GM23248 (cell line): ENCODE results near the gene SHH.
"Not testable (repeated sequence)": the region's sequence is repeated elsewhere in the genome, so short reads cannot be mapped to it uniquely, and the experiment has no call there.

Source experiments
- EZH2 ChIP-seq: fragments of 200-600 bp; sonication (generic); IDR thresholded peaks from 2 replicates; pipeline ENCODE4 v1.6.1; 2018; ENCODE audit warnings: antibody characterized with exemption, mild to moderate bottlenecking; ENCODE audit not compliant: insufficient read depth, poor library complexity, severe bottlenecking
- EZH2phosphoT487 ChIP-seq: fragments of 200-600 bp; sonication (generic); IDR thresholded peaks from 2 replicates; pipeline ENCODE4 v1.6.1; 2018; ENCODE audit warnings: antibody characterized with exemption, moderate library complexity, mild to moderate bottlenecking, low read depth; ENCODE audit not compliant: insufficient read depth

GRCh38 chr7:155817515-155817914 lies 5.3 kb upstream of the SHH start:
- TF ChIP-seq EZH2, EZH2phosphoT487: not testable (repeated sequence)
